Sigmoid colon (tissue), 4 donors: Measurements from ENCODE around the gene MTO1.

Experiments
- CTCF ChIP-seq, 4 experiments: fragments of 450-650 bp in 3 of 4; fragments of 200-600 bp in 1 of 4; IDR thresholded peaks; one replicate each; pipeline ENCODE4 v1.5.1; 2016 to 2019; ENCODE audit warnings: antibody characterized with exemption in 4 of 4, mild to moderate bottlenecking in 3 of 4, moderate library complexity in 2 of 4
- POLR2AphosphoS5 ChIP-seq, 4 donors: sonication (generic); formaldehyde crosslinking; IDR thresholded peaks; one replicate each; pipeline ENCODE4 v1.6.1; 2017; ENCODE audit warnings: antibody characterized with exemption in 4 of 4

GRCh38 chr6:73548458-73549446 is 87.2 kb downstream of the MTO1 start:
- TF ChIP-seq CTCF (IDR thresholded peaks at IDR 0.05), result no peak
- no peak for TF ChIP-seq POLR2AphosphoS5 (IDR thresholded peaks at IDR 0.05)
